Stimulated activated naive B cell treated with anti-CD40 and anti-IgM and Interleukin-4, amounts not matched to agents 10 μg/mL and 1 μg/mL and 100 μg/mL, for 72 hours (primary cell): ENCODE data around the gene ELOVL5.
"Not testable (repeated sequence)": the region's sequence is repeated elsewhere in the genome, so short reads cannot be mapped to it uniquely, and the experiment has no call there.

Source experiments
- ATAC-seq, 2 donors: fragments of 150-1000 bp; cut with Tn5 transposase; replicated peaks; 2 replicates each; pipeline ENCODE4 v1.10.0; 2021; ENCODE audit warnings: moderate library complexity in 1 of 2
- DNase-seq: peaks from one replicate; pipeline ENCODE4 v3.0.0; 2021
- H3K27ac Mint-ChIP-seq: one replicate; pipeline ENCODE4 v1.8.0; 2022; ENCODE audit warnings: mild to moderate bottlenecking, mixed read lengths
- H3K27me3 Mint-ChIP-seq, 2 donors: one replicate each; pipeline ENCODE4 v1.8.0; 2022; ENCODE audit warnings: mixed read lengths in 2 of 2
- H3K36me3 Mint-ChIP-seq, 2 donors: one replicate each; pipeline ENCODE4 v1.8.0; 2022; ENCODE audit warnings: mixed read lengths in 2 of 2, mild to moderate bottlenecking in 1 of 2
- H3K4me1 Mint-ChIP-seq, 2 donors: one replicate each; pipeline ENCODE4 v1.8.0; 2022; ENCODE audit warnings: mixed read lengths in 2 of 2, mild to moderate bottlenecking in 1 of 2
- H3K4me3 Mint-ChIP-seq, 2 donors: one replicate each; pipeline ENCODE4 v1.8.0; 2022; ENCODE audit warnings: mild to moderate bottlenecking in 2 of 2, mixed read lengths in 2 of 2, moderate library complexity in 1 of 2
- H3K9me3 Mint-ChIP-seq, 2 donors: one replicate each; pipeline ENCODE4 v1.8.0; 2022; ENCODE audit warnings: mixed read lengths in 2 of 2, mild to moderate bottlenecking in 1 of 2

Gene ELOVL5

GRCh38 chr6:53349209-53349693 lies 501 bp upstream of the ELOVL5 start:
- Mint-ChIP-seq H3K4me1 (peaks cover 27 to 55% of the 10 kb centered on the region in 2 donors), H3K36me3 (peaks cover 15 to 19% of the 10 kb centered on the region in 2 donors), H3K9me3 (no peaks in the 10 kb centered on the region)

DNA sequence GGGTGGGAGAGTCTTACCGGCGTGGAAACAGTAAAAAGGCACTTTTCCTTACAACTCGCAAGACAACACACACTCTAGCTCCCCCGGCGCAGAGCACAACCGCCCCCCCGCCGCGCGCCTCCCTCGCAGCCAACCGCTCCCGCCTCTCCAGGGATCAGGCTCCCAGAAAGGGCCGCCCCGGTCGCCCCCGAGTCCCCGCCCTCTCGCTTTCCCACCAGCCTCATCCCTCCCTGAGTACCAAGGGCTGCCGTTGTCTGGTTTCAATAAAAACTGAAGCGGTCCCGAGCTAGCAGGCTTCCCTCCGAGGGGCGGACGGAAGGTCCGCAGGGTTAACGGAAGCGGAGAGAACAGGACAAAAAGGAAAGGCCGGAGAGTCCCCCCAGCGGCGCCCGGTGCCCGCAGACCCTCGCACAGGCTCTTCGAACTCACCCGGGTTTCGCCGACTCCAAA lies 804 bp downstream of the ELOVL5 start:
- ATAC-seq (peak; percentile 20 to 21), DNase-seq (peak; percentile 23)
- Mint-ChIP-seq H3K4me3 (peak overlapping the region; percentile 94 to 97), H3K27ac (peak overlapping the region; percentile 97), H3K36me3 (peaks cover 15 to 27% of the 10 kb centered on the region in 2 donors), H3K4me1 (peaks cover 38 to 63% of the 10 kb centered on the region in 2 donors), H3K9me3 (no peaks in the 10 kb centered on the region), H3K27me3 (no peaks in the 10 kb centered on the region)

More at GRCh38 chr6:53349209-53349693, 501 bp upstream of the ELOVL5 start:
- ATAC-seq: no peak
- H3K4me3 Mint-ChIP-seq: peak overlapping the region; percentile 94 to 97
- H3K27ac Mint-ChIP-seq: peak overlapping the region; percentile 97
- H3K27me3 Mint-ChIP-seq: no peaks in the 10 kb centered on the region
- DNase-seq: no peak

- H3K4me3 Mint-ChIP-seq: peak overlapping the region; percentile 94 to 97
- peaks cover 15 to 27% of the 10 kb centered on the region in 2 donors for H3K36me3 Mint-ChIP-seq
- no peaks in the 10 kb centered on the region for H3K27me3 Mint-ChIP-seq
- ATAC-seq (peak; percentile 18 to 20), DNase-seq (no peak)
- H3K4me1 Mint-ChIP-seq: peaks cover 42 to 69% of the 10 kb centered on the region in 2 donors
- H3K9me3 Mint-ChIP-seq: no peaks in the 10 kb centered on the region
- peak overlapping the region; percentile 97 for H3K27ac Mint-ChIP-seq
Measured at GRCh38 chr6:53347250-53347920, 1.4 kb downstream of the ELOVL5 start.

GRCh38 chr6:53346049-53346448 lies 2.7 kb downstream of the ELOVL5 start:
- not testable (repeated sequence) for H3K27ac Mint-ChIP-seq, H3K9me3 Mint-ChIP-seq, ATAC-seq, DNase-seq, H3K27me3 Mint-ChIP-seq
- Mint-ChIP-seq H3K4me1 (peaks cover 52 to 80% of the 10 kb centered on the region in 2 donors), H3K36me3 (peaks cover 15 to 31% of the 10 kb centered on the region in 2 donors), H3K4me3 (peak overlapping the region; percentile 94 to 97)

DNA sequence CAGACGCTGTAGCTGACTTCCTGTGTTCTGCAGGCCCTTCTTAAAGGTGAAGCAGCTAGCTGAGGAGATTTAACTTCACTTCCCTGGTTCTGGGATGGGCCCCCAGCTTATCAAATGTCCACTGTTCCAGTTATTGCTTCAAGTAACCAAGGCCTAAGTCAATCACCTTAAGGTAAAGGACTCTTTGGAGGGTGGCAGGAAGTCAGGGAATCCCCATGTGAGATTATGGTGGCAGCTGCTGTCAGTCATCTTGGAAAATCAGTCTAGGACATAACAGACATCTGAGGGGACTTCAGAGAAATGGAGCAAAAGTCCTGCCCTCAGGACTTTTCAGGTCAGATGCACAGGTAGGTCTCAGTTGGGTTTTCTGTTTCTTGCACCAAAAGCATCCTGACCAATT lies 3.8 kb downstream of the ELOVL5 start:
- Mint-ChIP-seq H3K9me3 (no peaks in the 10 kb centered on the region), H3K4me1 (peaks cover 54 to 82% of the 10 kb centered on the region in 2 donors), H3K27ac (peak overlapping the region; percentile 38), H3K4me3 (peak overlapping the region; percentile 7 to 21), H3K27me3 (no peaks in the 10 kb centered on the region), H3K36me3 (peaks cover 15 to 31% of the 10 kb centered on the region in 2 donors)
- no peak for ATAC-seq
- DNase-seq: no peak

DNA sequence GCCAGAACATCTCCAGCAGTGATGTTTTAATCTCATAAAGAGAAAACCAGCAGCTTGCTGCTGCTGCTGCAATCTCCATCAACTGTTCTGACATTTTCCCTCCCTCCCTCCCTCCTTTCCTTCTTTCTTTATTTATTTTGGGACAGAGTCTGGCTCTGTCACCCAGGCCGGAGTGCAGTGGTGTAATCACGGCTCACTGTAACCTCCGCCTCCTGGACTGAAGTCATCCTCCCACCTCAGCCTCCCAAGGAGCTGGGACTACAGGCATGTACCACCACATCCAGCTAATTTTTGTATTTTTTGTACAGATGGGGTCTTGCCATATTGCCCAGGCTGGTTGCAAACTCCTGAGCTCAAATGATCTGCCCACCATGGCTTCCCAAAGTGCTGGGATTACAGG lies 5.7 kb downstream of the ELOVL5 start:
- DNase-seq (no peak), ATAC-seq (no peak)
- Mint-ChIP-seq H3K27me3 (no peaks in the 10 kb centered on the region), H3K9me3 (no peaks in the 10 kb centered on the region), H3K27ac (peak overlapping the region; percentile 11), H3K4me3 (peak overlapping the region in 1 of 2 donors; percentile 9), H3K4me1 (peaks cover 60 to 83% of the 10 kb centered on the region in 2 donors), H3K36me3 (peaks cover 12 to 37% of the 10 kb centered on the region in 2 donors)

GRCh38 chr6:53342217-53342616 lies 6.5 kb downstream of the ELOVL5 start:
- Mint-ChIP-seq H3K27me3 (no peaks in the 10 kb centered on the region), H3K4me3 (peak overlapping the region; percentile 11 to 18), H3K4me1 (peaks cover 67 to 91% of the 10 kb centered on the region in 2 donors), H3K36me3 (peaks cover 18 to 44% of the 10 kb centered on the region in 2 donors), H3K9me3 (peaks cover 0 to 2% of the 10 kb centered on the region in 2 donors), H3K27ac (peak overlapping the region; percentile 70)
- ATAC-seq (peak; percentile 58 to 72), DNase-seq (no peak)

GRCh38 chr6:53340536-53340935 lies 8.2 kb downstream of the ELOVL5 start:
- Mint-ChIP-seq H3K27ac (peak overlapping the region; percentile 59), H3K36me3 (peaks cover 14 to 41% of the 10 kb centered on the region in 2 donors), H3K4me1 (peaks cover 70 to 91% of the 10 kb centered on the region in 2 donors), H3K27me3 (no peaks in the 10 kb centered on the region), H3K4me3 (no peak overlapping the region), H3K9me3 (peaks cover 0 to 2% of the 10 kb centered on the region in 2 donors)
- ATAC-seq: no peak
- DNase-seq: no peak

DNA sequence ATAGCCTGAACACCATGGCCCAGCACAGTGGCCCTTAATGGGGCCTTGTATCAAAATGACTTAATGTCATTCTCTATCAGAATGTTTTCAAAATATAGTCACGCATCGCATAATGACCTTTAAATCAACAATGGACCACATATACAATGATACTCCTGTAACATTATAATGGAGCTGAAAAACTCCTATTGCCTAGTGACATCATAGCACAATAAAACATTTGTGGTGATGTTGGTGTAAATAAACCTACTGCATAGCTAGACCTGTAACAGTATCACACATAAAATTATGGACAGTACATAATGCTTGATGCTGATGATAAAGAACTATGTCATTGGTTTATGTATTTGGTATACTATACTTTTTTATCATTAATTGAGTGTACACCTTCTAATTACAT lies 9.3 kb downstream of the ELOVL5 start:
- Mint-ChIP-seq H3K27me3 (no peaks in the 10 kb centered on the region), H3K9me3 (peaks cover 0 to 2% of the 10 kb centered on the region in 2 donors), H3K27ac (peak overlapping the region; percentile 75), H3K4me3 (no peak overlapping the region), H3K36me3 (peaks cover 12 to 38% of the 10 kb centered on the region in 2 donors), H3K4me1 (peaks cover 70 to 91% of the 10 kb centered on the region in 2 donors)
- ATAC-seq: no peak
- no peak for DNase-seq

DNA sequence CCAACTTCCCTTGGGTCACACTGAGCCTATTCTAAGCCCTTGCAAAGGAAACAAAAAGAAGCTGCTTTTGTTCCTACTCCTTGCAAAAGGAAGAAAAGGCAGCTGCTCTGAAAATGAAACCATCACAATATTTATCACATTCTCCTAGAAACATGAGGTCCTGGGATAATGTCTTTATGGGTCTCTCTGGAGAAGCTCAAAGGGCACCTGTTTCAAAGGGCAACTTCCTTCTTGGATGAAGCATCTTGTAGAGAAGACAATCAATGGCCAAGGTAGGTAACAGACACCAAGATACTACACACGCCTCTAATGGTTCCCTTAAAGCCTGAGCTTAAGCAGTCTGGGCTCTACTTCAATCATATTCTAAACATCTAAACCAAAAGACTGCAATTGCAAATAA lies 10.4 kb downstream of the ELOVL5 start:
- no peaks in the 10 kb centered on the region for H3K27me3 Mint-ChIP-seq
- peaks cover 65 to 89% of the 10 kb centered on the region in 2 donors for H3K4me1 Mint-ChIP-seq
- peaks cover 12 to 30% of the 10 kb centered on the region in 2 donors for H3K36me3 Mint-ChIP-seq
- H3K9me3 Mint-ChIP-seq: peaks cover 0 to 2% of the 10 kb centered on the region in 2 donors
- DNase-seq (no peak), ATAC-seq (no peak)
- peak overlapping the region; percentile 96 for H3K27ac Mint-ChIP-seq
- H3K4me3 Mint-ChIP-seq: no peak overlapping the region

GRCh38 chr6:53336070-53336469 lies 12.7 kb downstream of the ELOVL5 start:
- no peak for ATAC-seq
- peak overlapping the region; percentile 96 for H3K27ac Mint-ChIP-seq
- peaks cover 0 to 4% of the 10 kb centered on the region in 2 donors for H3K9me3 Mint-ChIP-seq
- peak overlapping the region; percentile 79 to 81 for H3K4me3 Mint-ChIP-seq
- peaks cover 23 to 47% of the 10 kb centered on the region in 2 donors for H3K36me3 Mint-ChIP-seq
- no peaks in the 10 kb centered on the region for H3K27me3 Mint-ChIP-seq
- H3K4me1 Mint-ChIP-seq: peaks cover 60 to 85% of the 10 kb centered on the region in 2 donors
- no peak for DNase-seq

DNA sequence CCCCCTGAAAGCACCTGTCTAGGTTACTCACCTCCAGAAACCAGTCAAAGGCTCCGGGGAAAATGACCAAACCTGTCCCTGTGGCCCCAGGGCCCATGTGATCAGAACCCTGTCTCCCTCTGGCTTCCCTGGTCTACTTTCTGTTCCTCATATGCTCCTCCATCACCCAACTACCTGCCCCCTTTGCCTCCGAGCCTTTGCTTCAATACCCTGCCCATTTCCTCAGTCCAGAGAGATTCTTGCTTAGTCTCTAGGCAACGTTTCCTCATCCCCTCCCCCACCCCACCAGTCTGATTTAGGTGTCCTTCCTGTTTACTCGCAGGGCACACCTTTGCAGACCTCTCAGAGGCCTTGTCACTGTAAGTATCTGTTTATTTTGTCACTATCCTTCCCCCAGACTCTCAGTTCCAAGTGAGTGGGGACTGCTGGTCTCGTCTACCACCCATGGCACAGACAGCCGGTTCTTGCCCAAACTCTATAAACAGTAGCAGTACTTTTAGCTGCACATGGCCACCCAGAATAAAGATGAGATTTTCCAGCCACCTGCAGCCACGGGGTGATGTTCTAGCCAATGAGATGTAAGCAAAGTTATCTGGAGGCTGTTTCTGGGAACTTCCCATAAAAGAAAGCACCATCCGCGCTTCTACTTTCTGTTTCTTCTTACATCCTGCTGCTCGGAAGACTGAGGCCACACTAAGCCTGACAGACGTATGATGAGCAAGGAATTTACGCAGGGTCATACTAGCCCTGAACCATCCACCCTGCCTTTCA lies 13.3 kb downstream of the ELOVL5 start:
- Mint-ChIP-seq H3K4me3 (peak overlapping the region; percentile 79 to 81), H3K9me3 (peaks cover 0 to 4% of the 10 kb centered on the region in 2 donors), H3K36me3 (peaks cover 27 to 51% of the 10 kb centered on the region in 2 donors), H3K27ac (peak overlapping the region; percentile 96), H3K27me3 (no peaks in the 10 kb centered on the region), H3K4me1 (peaks cover 58 to 84% of the 10 kb centered on the region in 2 donors)
- DNase-seq (peak; percentile 74), ATAC-seq (peak; percentile 90 to 95)

DNA sequence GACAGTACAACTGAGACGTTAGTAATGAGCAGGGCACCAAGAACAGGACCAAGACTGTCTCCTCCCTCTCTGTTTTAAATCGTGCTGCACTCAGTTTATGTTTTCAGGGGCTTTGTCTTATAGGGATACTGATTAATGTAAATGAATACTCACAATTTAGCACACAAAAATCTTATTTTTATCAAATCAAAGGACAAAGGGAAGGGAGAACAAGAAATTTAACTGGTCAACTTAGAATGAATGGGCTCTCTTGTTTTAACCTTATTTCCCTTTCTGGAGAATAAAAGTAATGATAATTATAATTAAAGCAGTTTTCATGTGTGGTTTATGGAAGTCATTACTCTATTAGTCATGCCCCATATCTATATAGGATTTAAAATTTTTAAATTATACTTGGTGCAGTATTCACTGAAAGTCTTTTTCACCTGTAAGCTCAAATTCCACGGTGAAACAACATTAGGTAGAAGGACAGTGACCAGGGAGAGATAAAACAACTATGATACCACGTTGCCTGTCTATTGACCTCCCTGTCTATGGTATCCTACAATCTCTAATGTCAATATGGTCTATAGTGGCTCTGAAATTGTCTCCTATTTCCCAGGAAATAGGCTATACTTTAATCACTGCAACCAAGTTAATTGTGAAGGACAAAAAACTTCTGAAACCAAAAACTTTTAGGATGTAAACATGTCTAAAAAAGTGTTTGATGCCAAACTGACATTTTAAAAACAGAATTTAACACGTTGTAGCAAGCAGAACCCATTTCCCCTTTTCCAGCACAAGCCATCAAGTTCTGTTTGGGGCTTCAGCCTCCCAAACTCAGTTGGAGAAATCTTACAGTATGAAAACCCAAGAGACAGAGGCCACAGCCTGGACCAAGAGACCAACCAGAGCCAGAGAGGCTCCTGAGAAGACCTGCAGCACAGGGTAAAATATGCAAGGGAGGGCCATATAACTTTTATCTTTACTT lies 15.0 kb downstream of the ELOVL5 start:
- DNase-seq (no peak), ATAC-seq (no peak)
- Mint-ChIP-seq H3K27me3 (no peaks in the 10 kb centered on the region), H3K4me1 (peaks cover 56 to 79% of the 10 kb centered on the region in 2 donors), H3K4me3 (peak overlapping the region in 1 of 2 donors; percentile 54), H3K36me3 (peaks cover 27 to 48% of the 10 kb centered on the region in 2 donors), H3K9me3 (peaks cover 0 to 4% of the 10 kb centered on the region in 2 donors), H3K27ac (peak overlapping the region; percentile 72)
